Neuronal stem cell (in vitro differentiated cells): ENCODE results near the gene VRK1.

Experiments
- DNase-seq: peaks from one replicate; pipeline ENCODE4 v3.0.0-alpha.2; 2013; ENCODE audit warnings: low spot score
- H2AFZ ChIP-seq: one replicate; pipeline ENCODE4 v1.6.1; 2013; ENCODE audit warnings: mild to moderate bottlenecking, low read length, inconsistent platforms
- H2AK5ac ChIP-seq: 2 replicates; pipeline ENCODE4 v1.6.1; 2013; ENCODE audit warnings: low read depth, mild to moderate bottlenecking, inconsistent platforms, low read length, moderate library complexity, mixed read lengths
- H2BK120ac ChIP-seq: 2 replicates; pipeline ENCODE4 v1.6.1; 2013; ENCODE audit warnings: low read depth, mild to moderate bottlenecking, inconsistent platforms, low read length, moderate library complexity, mixed read lengths
- H2BK12ac ChIP-seq: one replicate; pipeline ENCODE4 v1.6.1; 2013; ENCODE audit warnings: low read length, inconsistent platforms
- H2BK15ac ChIP-seq: 2 replicates; pipeline ENCODE4 v1.6.1; 2013; ENCODE audit warnings: mild to moderate bottlenecking, low read length, inconsistent platforms, mixed read lengths
- H2BK5ac ChIP-seq: one replicate; pipeline ENCODE4 v1.6.1; 2013; ENCODE audit warnings: inconsistent platforms, mild to moderate bottlenecking, low read length, moderate library complexity
- H3K14ac ChIP-seq: one replicate; pipeline ENCODE4 v1.6.1; 2013; ENCODE audit warnings: low read length, inconsistent platforms
- H3K18ac ChIP-seq: 2 replicates; pipeline ENCODE4 v1.6.1; 2013; ENCODE audit warnings: low read length, inconsistent platforms
- H3K23ac ChIP-seq: 2 replicates; pipeline ENCODE4 v1.6.1; 2013; ENCODE audit warnings: low read depth, mild to moderate bottlenecking, mixed read lengths, low read length, inconsistent platforms; ENCODE audit not compliant: poor library complexity
- H3K27ac ChIP-seq: replicated peaks from 3 replicates; pipeline ENCODE4 v1.5.1; 2013; ENCODE audit warnings: low read length, inconsistent platforms
- H3K27me3 ChIP-seq, 3 experiments: 2 replicates each; pipeline ENCODE4 v1.6.1; 2013; ENCODE audit warnings: low read length in 3 of 3, mild to moderate bottlenecking in 2 of 3, inconsistent platforms in 1 of 3, low read depth in 1 of 3, mixed read lengths in 1 of 3, moderate library complexity in 1 of 3; ENCODE audit not compliant: control insufficient read depth in 3 of 3, insufficient read depth in 3 of 3
- H3K36me3 ChIP-seq, 2 donors: replicated peaks in 1 of 2; 2 replicates each; pipeline ENCODE4 v1.6.1; 2013; ENCODE audit warnings: low read length in 2 of 2; ENCODE audit not compliant: control insufficient read depth in 2 of 2, insufficient read depth in 2 of 2
- H3K4ac ChIP-seq: 2 replicates; pipeline ENCODE4 v1.6.1; 2013; ENCODE audit warnings: inconsistent platforms, mild to moderate bottlenecking, low read length, moderate library complexity
- H3K4me1 ChIP-seq, 2 donors: 1 replicate in 1 of 2; 2 replicates in 1 of 2; pipeline ENCODE4 v1.6.1; 2013; ENCODE audit warnings: low read length in 2 of 2, low read depth in 1 of 2; ENCODE audit not compliant: control insufficient read depth in 2 of 2, insufficient read depth in 1 of 2
- H3K4me2 ChIP-seq: one replicate; pipeline ENCODE4 v1.6.1; 2013; ENCODE audit warnings: mild to moderate bottlenecking, low read length, inconsistent platforms; ENCODE audit not compliant: insufficient read depth, poor library complexity, severe bottlenecking
- H3K4me3 ChIP-seq, 2 donors: 2 replicates each; pipeline ENCODE4 v1.5.1; 2013; ENCODE audit warnings: low read length in 2 of 2, mild to moderate bottlenecking in 2 of 2, inconsistent platforms in 1 of 2, moderate library complexity in 1 of 2
- H3K79me1 ChIP-seq: one replicate; pipeline ENCODE4 v1.6.1; 2013; ENCODE audit warnings: low read depth, mild to moderate bottlenecking, inconsistent platforms, low read length, moderate library complexity
- H3K9ac ChIP-seq: one replicate; pipeline ENCODE4 v1.6.1; 2013; ENCODE audit warnings: mild to moderate bottlenecking, low read depth, low read length, inconsistent platforms; ENCODE audit not compliant: poor library complexity
- H3K9me3 ChIP-seq, 2 donors: replicated peaks in 1 of 2; 2 replicates each; pipeline versions ENCODE3 to v1.6.1; 2013; ENCODE audit warnings: low read length in 2 of 2, mild to moderate bottlenecking in 2 of 2, inconsistent platforms in 1 of 2, low read depth in 1 of 2, mixed read lengths in 1 of 2, moderate library complexity in 1 of 2; ENCODE audit not compliant: control insufficient read depth in 2 of 2, insufficient read depth in 1 of 2
- H4K8ac ChIP-seq: one replicate; pipeline ENCODE4 v1.6.1; 2013; ENCODE audit warnings: low read depth, mild to moderate bottlenecking, inconsistent platforms, low read length, moderate library complexity
- H4K91ac ChIP-seq: one replicate; pipeline ENCODE4 v1.6.1; 2013; ENCODE audit warnings: low read length, low read depth, mild to moderate bottlenecking, inconsistent platforms; ENCODE audit not compliant: poor library complexity
- WGBS, 2 donors: extraction: QIAGEN DNeasy Blood & Tissue Kit; methylation state at CpG; one replicate each; pipeline ENCODE4 v1.1.7; 2013; ENCODE audit warnings: missing lambda C conversion rate in 2 of 2, mixed read lengths in 1 of 2; ENCODE audit not compliant: insufficient read length in 2 of 2, insufficient replicate concordance in 1 of 2; ENCODE audit errors: extremely low coverage in 2 of 2; 5-methylcytosine and 5-hydroxymethylcytosine counted together

Gene VRK1

GRCh38 chr14:96863327-96863985, 66.3 kb downstream of the VRK1 start:
- peaks cover 0 to 5% of the 10 kb centered on the region in 2 donors for H3K4me1 ChIP-seq
- no CpG with 5 or more reads among the region's 5 CpGs for WGBS, 2 donors
- H3K23ac ChIP-seq, result no peak overlapping the region
- H3K9me3 ChIP-seq, result peaks cover 0 to 14% of the 10 kb centered on the region in 2 donors
- no peak overlapping the region for H3K14ac ChIP-seq
- H2BK15ac ChIP-seq, result no peak overlapping the region
- no peak overlapping the region for H2BK120ac ChIP-seq
- H4K91ac ChIP-seq, result no peak overlapping the region
- H3K36me3 ChIP-seq, result peaks cover 0 to 71% of the 10 kb centered on the region in 2 donors
- H3K9ac ChIP-seq, result no peak overlapping the region
- no peaks in the 10 kb centered on the region for H3K79me1 ChIP-seq
- no peak overlapping the region for H3K4me3 ChIP-seq
- no peak overlapping the region for H3K18ac ChIP-seq
- H3K27me3 ChIP-seq, result no peaks in the 10 kb centered on the region
- no peak overlapping the region for H2AFZ ChIP-seq
- DNase-seq, result no peak
- H3K4ac ChIP-seq, result no peak overlapping the region
- no peak overlapping the region for H4K8ac ChIP-seq
- no peak overlapping the region for H2BK5ac ChIP-seq
- no peak overlapping the region for H2AK5ac ChIP-seq
- H2BK12ac ChIP-seq, result no peak overlapping the region
- peak overlapping the region; percentile 65 for H3K27ac ChIP-seq
- H3K4me2 ChIP-seq, result no peak overlapping the region

DNA sequence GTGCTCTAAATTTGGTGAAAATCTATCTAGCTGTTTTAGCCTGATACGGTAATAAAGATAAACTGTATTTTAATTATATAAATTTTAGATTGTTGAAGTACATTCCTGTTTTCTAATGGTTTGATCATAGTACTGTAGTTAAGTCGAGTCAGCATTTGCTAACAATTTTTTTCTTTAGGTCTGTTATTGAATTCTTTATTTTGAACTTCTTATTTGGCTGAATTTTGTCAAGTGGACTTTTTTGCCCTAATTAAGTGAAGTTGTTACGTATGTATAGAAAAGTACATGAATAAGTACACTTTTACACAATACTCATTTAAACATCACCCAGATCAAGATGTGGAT, 66.8 kb downstream of the VRK1 start:
- Histone ChIP-seq H2BK15ac (no peak overlapping the region), H3K27me3 (no peaks in the 10 kb centered on the region), H3K4ac (no peak overlapping the region), H3K36me3 (peaks cover 0 to 70% of the 10 kb centered on the region in 2 donors), H3K27ac (peak overlapping the region; percentile 22), H3K4me1 (peaks cover 0 to 5% of the 10 kb centered on the region in 2 donors), H3K23ac (no peak overlapping the region), H2BK12ac (no peak overlapping the region), H2BK5ac (no peak overlapping the region), H2AK5ac (no peak overlapping the region), H3K18ac (no peak overlapping the region), H3K14ac (no peak overlapping the region), H4K8ac (no peak overlapping the region), H3K4me2 (no peak overlapping the region), H2AFZ (no peak overlapping the region), H3K9ac (no peak overlapping the region), H2BK120ac (no peak overlapping the region), H4K91ac (no peak overlapping the region), H3K9me3 (peaks cover 0 to 14% of the 10 kb centered on the region in 2 donors), H3K4me3 (no peak overlapping the region), H3K79me1 (no peaks in the 10 kb centered on the region)
- WGBS, 2 donors, result no CpG with 5 or more reads among the region's 3 CpGs
- no peak for DNase-seq

GRCh38 chr14:96867634-96868033, 70.5 kb downstream of the VRK1 start:
- WGBS, 2 donors, result no CpG with 5 or more reads among the region's 3 CpGs
- Histone ChIP-seq H3K79me1 (no peaks in the 10 kb centered on the region), H3K18ac (no peak overlapping the region), H3K27ac (no peak overlapping the region), H3K9ac (no peak overlapping the region), H2BK5ac (no peak overlapping the region), H3K27me3 (no peaks in the 10 kb centered on the region), H3K4me1 (peaks cover 0 to 2% of the 10 kb centered on the region in 2 donors), H3K9me3 (peaks cover 0 to 14% of the 10 kb centered on the region in 2 donors), H2BK120ac (no peak overlapping the region), H2BK12ac (no peak overlapping the region), H2AFZ (no peak overlapping the region), H3K4me2 (no peak overlapping the region), H2BK15ac (no peak overlapping the region), H4K91ac (no peak overlapping the region), H3K4ac (no peak overlapping the region), H3K36me3 (peaks cover 0 to 66% of the 10 kb centered on the region in 2 donors), H4K8ac (no peak overlapping the region), H3K23ac (no peak overlapping the region), H2AK5ac (no peak overlapping the region), H3K14ac (no peak overlapping the region), H3K4me3 (no peak overlapping the region)
- DNase-seq, result no peak

GRCh38 chr14:96874127-96874526, 76.9 kb downstream of the VRK1 start:
- H3K27ac ChIP-seq, result no peak overlapping the region
- no peak overlapping the region for H3K4me2 ChIP-seq
- no peaks in the 10 kb centered on the region for H3K27me3 ChIP-seq
- H2BK5ac ChIP-seq, result no peak overlapping the region
- no peak overlapping the region for H4K91ac ChIP-seq
- no peak overlapping the region for H2AFZ ChIP-seq
- no peaks in the 10 kb centered on the region for H3K79me1 ChIP-seq
- H3K23ac ChIP-seq, result no peak overlapping the region
- DNase-seq, result no peak
- no peak overlapping the region for H3K4ac ChIP-seq
- H2BK120ac ChIP-seq, result no peak overlapping the region
- H3K36me3 ChIP-seq, result peaks cover 2 to 59% of the 10 kb centered on the region in 2 donors
- H3K4me3 ChIP-seq, result no peak overlapping the region
- H3K14ac ChIP-seq, result no peak overlapping the region
- no peak overlapping the region for H2BK15ac ChIP-seq
- H3K9ac ChIP-seq, result no peak overlapping the region
- H2BK12ac ChIP-seq, result no peak overlapping the region
- no peak overlapping the region for H4K8ac ChIP-seq
- H2AK5ac ChIP-seq, result no peak overlapping the region
- no peaks in the 10 kb centered on the region for H3K9me3 ChIP-seq
- no CpG with 5 or more reads among the region's 4 CpGs for WGBS, 2 donors
- no peak overlapping the region for H3K18ac ChIP-seq
- peaks cover 0 to 3% of the 10 kb centered on the region in 2 donors for H3K4me1 ChIP-seq
